K562 (cell line): ENCODE measurements around the gene WDR70.

ENCODE experiments used
- EP300 ChIP-seq: IDR thresholded peaks from 2 replicates; pipeline ENCODE4 v1.6.1; 2012; ENCODE audit warnings: low read length, improper control_type of control experiment
- POLR2AphosphoS5 ChIP-seq: IDR thresholded peaks from 2 replicates; pipeline ENCODE4 v1.6.1; 2011; ENCODE audit warnings: mild to moderate bottlenecking, low read depth, low read length, moderate library complexity; ENCODE audit not compliant: control insufficient read depth, insufficient read depth

DNA sequence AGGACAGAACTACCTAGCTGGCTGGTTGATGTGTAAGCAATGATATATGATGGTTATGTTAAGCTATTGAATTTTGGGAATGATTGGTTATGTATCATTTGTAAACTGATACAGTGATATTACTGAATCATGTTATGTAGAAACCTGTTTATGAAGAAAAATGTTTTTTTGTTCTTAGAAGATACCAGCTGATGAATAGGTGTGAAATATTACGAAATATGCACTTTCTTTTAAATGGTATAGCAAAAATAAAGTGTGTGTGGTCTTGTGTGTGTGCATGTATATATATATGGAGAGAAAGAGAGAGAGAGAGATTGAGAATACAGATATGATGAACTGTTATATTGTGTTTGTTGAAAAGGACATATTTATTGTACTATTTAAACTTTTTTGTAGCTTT, 164.1 kb downstream of the WDR70 start:
- TF ChIP-seq POLR2AphosphoS5 (no peak), EP300 (no peak)
